HFF-Myc (cell line): ENCODE results near the gene SETD4.
A peak's percentile ranks its signal among the peaks of the same experiment; 100 is the strongest.
"Not testable (repeated sequence)": the region's sequence is repeated elsewhere in the genome, so short reads cannot be mapped to it uniquely, and the experiment has no call there.

ENCODE experiments used
- DNase-seq: peaks from one replicate; pipeline ENCODE4 v3.0.0-alpha.2; 2011; ENCODE audit warnings: low read depth; ENCODE audit errors: extremely low read depth
- H3K4me3 ChIP-seq: replicated peaks from 2 replicates; pipeline ENCODE4 v1.5.1; 2011; ENCODE audit warnings: low read depth, mild to moderate bottlenecking, control low read depth, low read length
- CTCF ChIP-seq: IDR thresholded peaks from 2 replicates; pipeline ENCODE4 v1.5.1; 2012; ENCODE audit warnings: mild to moderate bottlenecking, low read depth, low read length, control low read depth; ENCODE audit errors: missing control alignments

SETD4 gene

GRCh38 chr21:36060159-36060921 lies at the start of gene SETD4:
Gene SETD4, minus strand, starts transcription at chr21:36060526. Its CDS starts 1,638 bp downstream, at chr21:36058888.
- DNase-seq = peak; percentile 85
- no peak for TF ChIP-seq CTCF
- H3K4me3 ChIP-seq = peak within 1 kb of the TSS; percentile 94

GRCh38 chr21:36109868-36110267 lies 49.5 kb upstream of the SETD4 start:
- no peak for DNase-seq
- TF ChIP-seq CTCF = no peak
- H3K4me3 ChIP-seq = no peak overlapping the region

- H3K4me3 ChIP-seq = no peak overlapping the region
- no peak for DNase-seq
- no peak for TF ChIP-seq CTCF
Observed at GRCh38 chr21:36105327-36105842, 45.1 kb upstream of the SETD4 start.

GRCh38 chr21:36104317-36105300 lies 44.3 kb upstream of the SETD4 start:
- no peak overlapping the region for H3K4me3 ChIP-seq
- no peak for DNase-seq
- TF ChIP-seq CTCF = peak; percentile 61

- TF ChIP-seq CTCF = no peak
- no peak overlapping the region for H3K4me3 ChIP-seq
- DNase-seq = no peak
Observed at GRCh38 chr21:36103434-36103833, 43.1 kb upstream of the SETD4 start.

- TF ChIP-seq CTCF = no peak
- no peak overlapping the region for H3K4me3 ChIP-seq
- no peak for DNase-seq
Observed at GRCh38 chr21:36100971-36101641, 40.8 kb upstream of the SETD4 start.

GRCh38 chr21:36099695-36100211 lies 39.4 kb upstream of the SETD4 start:
- DNase-seq, H3K4me3 ChIP-seq: not testable (repeated sequence)
